Measurements from ENCODE around the gene LINGO3. TPM values are rescaled to one million over a fixed set of nuclear protein-coding genes. Genes with fewer than 3 reads are reported as not detected.

LINGO3 gene
- total RNA-seq, 1 experiment from 2014 or later = 2.0 TPM

DNA sequence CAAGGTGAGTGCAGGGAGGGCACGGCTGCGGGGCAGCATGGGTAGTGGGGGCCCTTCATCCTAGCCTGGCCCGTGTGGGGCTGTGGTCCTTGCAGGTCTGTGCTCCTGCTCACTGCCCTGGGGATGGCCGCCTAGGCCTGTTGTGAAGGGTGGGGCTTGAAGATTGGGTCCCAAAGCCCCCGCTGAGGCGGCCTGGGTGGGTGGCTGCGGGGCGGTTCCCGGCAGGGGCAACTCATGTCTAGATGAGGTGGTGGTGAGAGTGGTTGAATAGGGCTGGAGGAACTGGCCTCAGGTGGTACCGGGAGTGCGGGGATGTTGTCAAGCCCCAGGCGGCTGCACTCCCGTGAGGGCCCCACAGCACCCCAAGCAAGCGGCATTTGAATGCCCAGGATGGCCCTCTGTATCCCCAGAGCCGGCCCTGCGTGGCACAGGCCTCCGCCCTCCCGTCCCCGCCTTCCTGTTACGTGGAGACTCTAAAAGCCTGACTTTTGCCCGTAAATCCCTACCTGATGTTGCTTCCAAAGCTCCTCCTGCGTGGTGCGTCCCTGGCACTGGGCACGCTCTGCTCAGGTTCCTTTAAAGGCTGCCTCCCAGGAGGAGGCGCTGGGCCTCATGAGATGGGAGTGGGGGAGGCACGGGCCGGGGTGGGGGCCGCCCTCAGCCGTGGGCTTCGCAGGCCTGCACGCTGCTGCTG lies 35.5 kb upstream of the LINGO3 start:
- H3K4me3 Mint-ChIP-seq = no peak overlapping the region

More for the DNA sequence above, 35.5 kb upstream of the LINGO3 start:
- ATAC-seq = no peak; the same call in 1 of the 2 replicates
- no peaks in the 10 kb centered on the region for H3K27me3 Mint-ChIP-seq (ENCODE audit: low read depth)
- no peaks in the 10 kb centered on the region for H3K36me3 Mint-ChIP-seq
- TF ChIP-seq, protein P1, sequence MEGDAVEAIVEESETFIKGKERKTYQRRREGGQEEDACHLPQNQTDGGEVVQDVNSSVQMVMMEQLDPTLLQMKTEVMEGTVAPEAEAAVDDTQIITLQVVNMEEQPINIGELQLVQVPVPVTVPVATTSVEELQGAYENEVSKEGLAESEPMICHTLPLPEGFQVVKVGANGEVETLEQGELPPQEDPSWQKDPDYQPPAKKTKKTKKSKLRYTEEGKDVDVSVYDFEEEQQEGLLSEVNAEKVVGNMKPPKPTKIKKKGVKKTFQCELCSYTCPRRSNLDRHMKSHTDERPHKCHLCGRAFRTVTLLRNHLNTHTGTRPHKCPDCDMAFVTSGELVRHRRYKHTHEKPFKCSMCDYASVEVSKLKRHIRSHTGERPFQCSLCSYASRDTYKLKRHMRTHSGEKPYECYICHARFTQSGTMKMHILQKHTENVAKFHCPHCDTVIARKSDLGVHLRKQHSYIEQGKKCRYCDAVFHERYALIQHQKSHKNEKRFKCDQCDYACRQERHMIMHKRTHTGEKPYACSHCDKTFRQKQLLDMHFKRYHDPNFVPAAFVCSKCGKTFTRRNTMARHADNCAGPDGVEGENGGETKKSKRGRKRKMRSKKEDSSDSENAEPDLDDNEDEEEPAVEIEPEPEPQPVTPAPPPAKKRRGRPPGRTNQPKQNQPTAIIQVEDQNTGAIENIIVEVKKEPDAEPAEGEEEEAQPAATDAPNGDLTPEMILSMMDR (IDR thresholded peaks at IDR 0.05) = no peak
- TF ChIP-seq, protein P2, sequence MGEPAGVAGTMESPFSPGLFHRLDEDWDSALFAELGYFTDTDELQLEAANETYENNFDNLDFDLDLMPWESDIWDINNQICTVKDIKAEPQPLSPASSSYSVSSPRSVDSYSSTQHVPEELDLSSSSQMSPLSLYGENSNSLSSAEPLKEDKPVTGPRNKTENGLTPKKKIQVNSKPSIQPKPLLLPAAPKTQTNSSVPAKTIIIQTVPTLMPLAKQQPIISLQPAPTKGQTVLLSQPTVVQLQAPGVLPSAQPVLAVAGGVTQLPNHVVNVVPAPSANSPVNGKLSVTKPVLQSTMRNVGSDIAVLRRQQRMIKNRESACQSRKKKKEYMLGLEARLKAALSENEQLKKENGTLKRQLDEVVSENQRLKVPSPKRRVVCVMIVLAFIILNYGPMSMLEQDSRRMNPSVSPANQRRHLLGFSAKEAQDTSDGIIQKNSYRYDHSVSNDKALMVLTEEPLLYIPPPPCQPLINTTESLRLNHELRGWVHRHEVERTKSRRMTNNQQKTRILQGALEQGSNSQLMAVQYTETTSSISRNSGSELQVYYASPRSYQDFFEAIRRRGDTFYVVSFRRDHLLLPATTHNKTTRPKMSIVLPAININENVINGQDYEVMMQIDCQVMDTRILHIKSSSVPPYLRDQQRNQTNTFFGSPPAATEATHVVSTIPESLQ (CRISPR knock-in tag; IDR thresholded peaks at IDR 0.05) = no peak
- TF ChIP-seq KAT7 (CRISPR knock-in tag; IDR thresholded peaks at IDR 0.05; ENCODE audit: borderline replicate concordance) (no peak), TCF7 (CRISPR knock-in tag; IDR thresholded peaks at IDR 0.05; ENCODE audit: low read depth) (no peak), MYBL2 (CRISPR knock-in tag; IDR thresholded peaks at IDR 0.05) (no peak), MXD4 (CRISPR knock-in tag; IDR thresholded peaks at IDR 0.05; ENCODE audit: borderline replicate concordance) (no peak), ZNF232 (CRISPR knock-in tag; IDR thresholded peaks at IDR 0.05) (no peak), ZNF532 (CRISPR knock-in tag; IDR thresholded peaks at IDR 0.05; ENCODE audit: borderline replicate concordance) (no peak), SOX15 (CRISPR knock-in tag; IDR thresholded peaks at IDR 0.05) (no peak), OVOL2 (CRISPR knock-in tag; IDR thresholded peaks at IDR 0.05; ENCODE audit: borderline replicate concordance) (no peak), USF2 (CRISPR knock-in tag; IDR thresholded peaks at IDR 0.05) (no peak), ZSCAN18 (CRISPR knock-in tag; IDR thresholded peaks at IDR 0.05) (no peak)
- TF ChIP-seq, protein P3, sequence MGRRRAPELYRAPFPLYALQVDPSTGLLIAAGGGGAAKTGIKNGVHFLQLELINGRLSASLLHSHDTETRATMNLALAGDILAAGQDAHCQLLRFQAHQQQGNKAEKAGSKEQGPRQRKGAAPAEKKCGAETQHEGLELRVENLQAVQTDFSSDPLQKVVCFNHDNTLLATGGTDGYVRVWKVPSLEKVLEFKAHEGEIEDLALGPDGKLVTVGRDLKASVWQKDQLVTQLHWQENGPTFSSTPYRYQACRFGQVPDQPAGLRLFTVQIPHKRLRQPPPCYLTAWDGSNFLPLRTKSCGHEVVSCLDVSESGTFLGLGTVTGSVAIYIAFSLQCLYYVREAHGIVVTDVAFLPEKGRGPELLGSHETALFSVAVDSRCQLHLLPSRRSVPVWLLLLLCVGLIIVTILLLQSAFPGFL (CRISPR knock-in tag; IDR thresholded peaks at IDR 0.05; ENCODE audit: borderline replicate concordance) = no peak
- TF ChIP-seq, protein P4, sequence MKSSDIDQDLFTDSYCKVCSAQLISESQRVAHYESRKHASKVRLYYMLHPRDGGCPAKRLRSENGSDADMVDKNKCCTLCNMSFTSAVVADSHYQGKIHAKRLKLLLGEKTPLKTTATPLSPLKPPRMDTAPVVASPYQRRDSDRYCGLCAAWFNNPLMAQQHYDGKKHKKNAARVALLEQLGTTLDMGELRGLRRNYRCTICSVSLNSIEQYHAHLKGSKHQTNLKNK (CRISPR knock-in tag; IDR thresholded peaks at IDR 0.05) = no peak
- no peaks in the 10 kb centered on the region for H3K4me1 Mint-ChIP-seq
- H3K9me3 Mint-ChIP-seq = no peaks in the 10 kb centered on the region
- ChIA-PET CTCF (interaction anchor here (0.5 to 1.3 kb wide), 2 partner anchors 10 to 845 kb away, joined by 3 read pairs; no protein-coding TSS in a partner anchor), POLR2A (no interaction called here)
- H3K27ac Mint-ChIP-seq = no peak overlapping the region
- DNase-seq (ENCODE audit: low spot score) = no peak
